H1 (cell line): Measurements from ENCODE around the gene EIPR1. TPM values are rescaled to one million over a fixed set of nuclear protein-coding genes. Genes with fewer than 3 reads are reported as not detected.

ENCODE experiments used
- CTCF ChIA-PET: fragments of 300-600 bp; sonication (Branson Sonifier 250); formaldehyde crosslinking; loops from one replicate; lab custom pipeline; 2021; ENCODE audit not compliant: partially characterized antibody; lab: Charles Lee
- POLR2A ChIA-PET: fragments of 300-600 bp; sonication (Branson Sonifier 250); formaldehyde crosslinking; loops from one replicate; lab custom pipeline; 2021; ENCODE audit warnings: inconsistent platforms; ENCODE audit not compliant: partially characterized antibody; lab: Charles Lee
- DNase-seq, 2 experiments: peaks; one replicate each; pipeline versions ENCODE4 v3.0.0 to v3.0.0-alpha.2; 2010 to 2022; ENCODE audit warnings: low spot score in 2 of 2, low read depth in 1 of 2, mixed read lengths in 1 of 2
- FAIRE-seq: peaks from 2 replicates; lab custom pipeline; 2011; peaks lifted over from hg19 to GRCh38; lab: Jason Lieb, UNC
- H2AFZ ChIP-seq: 2 replicates; pipeline ENCODE4 v1.8.1; 2012; ENCODE audit warnings: low read length, inconsistent platforms
- H2AK5ac ChIP-seq: 2 replicates; pipeline ENCODE4 v1.6.1; 2013; ENCODE audit warnings: low read depth, low read length
- H2BK120ac ChIP-seq: replicated peaks from 2 replicates; pipeline ENCODE3; 2013; ENCODE audit warnings: low read depth, low read length, inconsistent platforms
- H2BK12ac ChIP-seq: 2 replicates; pipeline ENCODE4 v1.6.1; 2013; ENCODE audit warnings: low read depth, low read length
- H2BK15ac ChIP-seq: 2 replicates; pipeline ENCODE4 v1.6.1; 2013; ENCODE audit warnings: low read length
- H2BK20ac ChIP-seq: 2 replicates; pipeline ENCODE4 v1.6.1; 2013; ENCODE audit warnings: low read length
- H2BK5ac ChIP-seq: 2 replicates; pipeline ENCODE4 v1.6.1; 2013; ENCODE audit warnings: low read depth, low read length
- H3K14ac ChIP-seq: 2 replicates; pipeline ENCODE4 v1.6.1; 2013; ENCODE audit warnings: inconsistent platforms; ENCODE audit not compliant: insufficient read length
- H3K18ac ChIP-seq: 2 replicates; pipeline ENCODE4 v1.6.1; 2013; ENCODE audit warnings: low read length; ENCODE audit errors: extremely low read depth
- H3K23ac ChIP-seq: 2 replicates; pipeline ENCODE4 v1.6.1; 2013; ENCODE audit warnings: inconsistent platforms; ENCODE audit not compliant: insufficient read length
- H3K23me2 ChIP-seq: 2 replicates; pipeline ENCODE4 v1.6.1; 2013; ENCODE audit warnings: low read depth, low read length
- H3K27ac ChIP-seq: 2 replicates; pipeline ENCODE4 v1.6.1; 2011; ENCODE audit warnings: low read depth, low read length, inconsistent platforms
- H3K27me3 ChIP-seq, 4 experiments: replicated peaks in 1 of 4; 1 replicate in 1 of 4; 2 replicates in 3 of 4; pipeline versions ENCODE4 v1.6.1 to v1.8.1; 2011 to 2013; ENCODE audit warnings: low read length in 3 of 4, mild to moderate bottlenecking in 3 of 4, inconsistent platforms in 2 of 4, mixed read lengths in 2 of 4, moderate library complexity in 1 of 4; ENCODE audit not compliant: control insufficient read depth in 3 of 4, insufficient read depth in 3 of 4; ENCODE audit errors: extremely low read depth in 1 of 4
- H3K36me3 ChIP-seq, 4 experiments: 2 replicates each; pipeline versions ENCODE4 v1.6.1 to v1.8.1; 2011 to 2013; ENCODE audit warnings: mild to moderate bottlenecking in 4 of 4, low read length in 3 of 4, moderate library complexity in 2 of 4, control low read depth in 1 of 4, inconsistent platforms in 1 of 4; ENCODE audit not compliant: insufficient read depth in 4 of 4, control insufficient read depth in 2 of 4
- H3K4ac ChIP-seq: replicated peaks from 2 replicates; pipeline ENCODE3; 2013; ENCODE audit warnings: low read length, low read depth, mixed read lengths, inconsistent platforms; ENCODE audit not compliant: insufficient read length
- H3K4me1 ChIP-seq, 4 experiments: replicated peaks in 1 of 4; 1 replicate in 1 of 4; 2 replicates in 3 of 4; pipeline versions ENCODE4 v1.6.1 to v1.8.1; 2011 to 2013; ENCODE audit warnings: low read length in 3 of 4, inconsistent platforms in 2 of 4, mixed read lengths in 1 of 4; ENCODE audit not compliant: insufficient read depth in 4 of 4, control insufficient read depth in 3 of 4
- H3K4me2 ChIP-seq, 2 experiments: 2 replicates each; pipeline versions ENCODE4 v1.6.1 to v1.8.1; 2011 to 2013; ENCODE audit warnings: low read depth in 2 of 2, low read length in 2 of 2, control low read depth in 1 of 2, inconsistent platforms in 1 of 2, mild to moderate bottlenecking in 1 of 2; ENCODE audit not compliant: insufficient read depth in 1 of 2
- H3K4me3 ChIP-seq, 4 experiments: fragments of 200-600, 300-600 bp in 1 of 4; sonication (generic), shearing (Covaris generic), sonication (Bioruptor Twin) in 1 of 4; 2 replicates each; pipeline versions ENCODE4 v1.5.1 to v1.8.1; 2011 to 2016; ENCODE audit warnings: low read length in 4 of 4, low read depth in 3 of 4, control low read depth in 2 of 4, inconsistent platforms in 2 of 4, mild to moderate bottlenecking in 2 of 4, mixed read lengths in 1 of 4, moderate library complexity in 1 of 4; ENCODE audit not compliant: insufficient read depth in 2 of 4; ENCODE audit errors: extremely low read depth in 1 of 4
- H3K56ac ChIP-seq: replicated peaks from 2 replicates; pipeline ENCODE3; 2013; ENCODE audit warnings: low read depth, mild to moderate bottlenecking, mixed read lengths, low read length, inconsistent platforms; ENCODE audit not compliant: insufficient read length
- H3K79me1 ChIP-seq: 2 replicates; pipeline ENCODE4 v1.6.1; 2013; ENCODE audit warnings: low read depth, low read length, control low read depth
- H3K79me2 ChIP-seq, 2 experiments: 2 replicates each; pipeline versions ENCODE4 v1.6.1 to v1.8.1; 2012 to 2013; ENCODE audit warnings: low read length in 2 of 2, mild to moderate bottlenecking in 2 of 2, inconsistent platforms in 1 of 2; ENCODE audit not compliant: insufficient read depth in 2 of 2, control insufficient read depth in 1 of 2
- H3K9ac ChIP-seq, 4 experiments: replicated peaks in 1 of 4; 1 replicate in 1 of 4; 2 replicates in 3 of 4; pipeline versions ENCODE4 v1.6.1 to v1.8.1; 2011 to 2013; ENCODE audit warnings: low read depth in 3 of 4, low read length in 3 of 4, control low read depth in 2 of 4, mild to moderate bottlenecking in 2 of 4, moderate library complexity in 2 of 4, inconsistent platforms in 1 of 4; ENCODE audit errors: extremely low read depth in 1 of 4
- H3K9me3 ChIP-seq, 2 experiments: 2 replicates each; pipeline versions ENCODE4 v1.6.1 to v1.8.1; 2012 to 2013; ENCODE audit warnings: mild to moderate bottlenecking in 2 of 2, moderate library complexity in 2 of 2, control low read depth in 1 of 2, inconsistent platforms in 1 of 2, low read depth in 1 of 2, low read length in 1 of 2, mixed read lengths in 1 of 2; ENCODE audit not compliant: insufficient read depth in 2 of 2
- H4K20me1 ChIP-seq, 2 experiments: replicated peaks in 1 of 2; 2 replicates each; pipeline versions ENCODE3 to v1.8.1; 2011 to 2013; ENCODE audit warnings: inconsistent platforms in 2 of 2, low read length in 2 of 2, mild to moderate bottlenecking in 1 of 2; ENCODE audit not compliant: insufficient read depth in 2 of 2, control insufficient read depth in 1 of 2
- H4K5ac ChIP-seq: 2 replicates; pipeline ENCODE4 v1.6.1; 2013; ENCODE audit warnings: low read length, low read depth, mixed read lengths, inconsistent platforms; ENCODE audit not compliant: insufficient read length
- H4K8ac ChIP-seq: 2 replicates; pipeline ENCODE4 v1.8.0; 2013; ENCODE audit warnings: mild to moderate bottlenecking, moderate library complexity, low read length, inconsistent platforms; ENCODE audit not compliant: insufficient read depth; ENCODE audit errors: extremely low read depth
- H4K91ac ChIP-seq: replicated peaks from 2 replicates; pipeline ENCODE3; 2013; ENCODE audit warnings: low read length, mixed read lengths, inconsistent platforms; ENCODE audit not compliant: insufficient read length
- BCL11A ChIP-seq, 2 experiments: IDR thresholded peaks; one replicate each; pipeline ENCODE4 v1.6.1; 2011; ENCODE audit warnings: low read depth in 2 of 2, low read length in 2 of 2, mild to moderate bottlenecking in 2 of 2
- CBX5 ChIP-seq: fragments of 300-800, 300-1000 bp; sonication (generic); IDR thresholded peaks from 2 replicates; pipeline ENCODE4 v1.7.1; 2016; ENCODE audit warnings: antibody characterized with exemption, low read length, low read depth
- CBX8 ChIP-seq: fragments of 300-800, 300-1000 bp; sonication (generic); IDR thresholded peaks from 2 replicates; pipeline ENCODE4 v1.7.1; 2016; ENCODE audit warnings: low read depth, low read length, borderline replicate concordance
- EP300 ChIP-seq, 2 experiments: IDR thresholded peaks; 1 replicate in 1 of 2; 2 replicates in 1 of 2; pipeline ENCODE4 v1.6.1; 2011 to 2012; ENCODE audit warnings: low read depth in 2 of 2, low read length in 2 of 2, mild to moderate bottlenecking in 2 of 2, borderline replicate concordance in 1 of 2, inconsistent platforms in 1 of 2, moderate library complexity in 1 of 2
- KDM5A ChIP-seq: fragments of 200-600 bp; IDR thresholded peaks from 2 replicates; pipeline ENCODE4 v1.7.1; 2012; ENCODE audit warnings: mild to moderate bottlenecking, low read length, inconsistent platforms, mixed read lengths
- MAX ChIP-seq: IDR thresholded peaks from 2 replicates; pipeline ENCODE4 v1.6.1; 2012; ENCODE audit warnings: inconsistent platforms
- POLR2A ChIP-seq, 2 experiments: IDR thresholded peaks; 1 replicate in 1 of 2; 2 replicates in 1 of 2; pipeline ENCODE4 v1.6.1; 2011; ENCODE audit warnings: low read depth in 2 of 2, low read length in 2 of 2, mild to moderate bottlenecking in 2 of 2; ENCODE audit errors: control extremely low read depth in 1 of 2
- POLR2AphosphoS5 ChIP-seq: IDR thresholded peaks from 2 replicates; pipeline ENCODE4 v1.6.1; 2011; ENCODE audit warnings: low read depth, low read length
- RXRA ChIP-seq: IDR thresholded peaks from 2 replicates; pipeline ENCODE4 v1.6.1; 2011; ENCODE audit warnings: low read depth, mild to moderate bottlenecking, low read length, moderate library complexity; ENCODE audit not compliant: insufficient read depth
- TCF12 ChIP-seq: IDR thresholded peaks from 2 replicates; pipeline ENCODE4 v1.6.1; 2011; ENCODE audit warnings: low read depth, mild to moderate bottlenecking, low read length
- YY1 ChIP-seq: IDR thresholded peaks from 2 replicates; pipeline ENCODE4 v1.6.1; 2011; ENCODE audit warnings: low read depth, mild to moderate bottlenecking, low read length
- ZNF274 ChIP-seq: IDR thresholded peaks from 2 replicates; pipeline ENCODE4 v1.7.0; 2012; ENCODE audit warnings: low read length, borderline replicate concordance; ENCODE audit errors: extremely low read depth
- WGBS, 2 experiments: shearing (Covaris generic) in 1 of 2; methylation state at CpG; one replicate each; pipeline versions ENCODE4 v1.1.6 to v1.1.7; 2013 to 2015; ENCODE audit warnings: low lambda C conversion rate in 2 of 2, mixed read lengths in 2 of 2, inconsistent platforms in 1 of 2, low coverage in 1 of 2, missing lambda C conversion rate in 1 of 2; ENCODE audit not compliant: insufficient replicate concordance in 2 of 2, insufficient coverage in 1 of 2, insufficient read length in 1 of 2; ENCODE audit errors: extremely low coverage in 1 of 2, missing lambda C conversion rate in 1 of 2; 5-methylcytosine and 5-hydroxymethylcytosine counted together
- polyA plus RNA-seq, 7 experiments: library from polyadenylated mRNA; depleted of rRNA in 3 of 7; stranded (reverse) in 5 of 7; unstranded in 2 of 7; fragments of >200 nt in 5 of 7; fragments of 200-250 nt in 2 of 7; gene quantifications; 1 replicate in 5 of 7; 2 replicates in 1 of 7; 4 replicates in 1 of 7; pipeline versions ENCODE4 v1.2.1 to v1.2.3, GENCODE V29; 2011 to 2013; ENCODE audit warnings: missing spikeins in 2 of 7, mixed read lengths in 2 of 7
- total RNA-seq: library from RNA; stranded (reverse); fragmentation: NEBNext Ultra II Directional; extraction: Animal tissue kit (Norgen Biotek cat#: 25700); gene quantifications from 2 replicates; pipeline ENCODE4 v1.2.1, GENCODE V29; 2021
- TF ChIP-seq, protein P1 (sequence below): IDR thresholded peaks from 2 replicates; pipeline ENCODE4 v1.6.1; 2011; ENCODE audit warnings: low read length, improper control_type of control experiment

The EIPR1 gene
- total and polyA plus RNA-seq, 2 of the 8 experiments (the other 6 are each of a cell fraction or from before 2014, with no cell fraction given): 26.3 to 56.4 TPM

DNA sequence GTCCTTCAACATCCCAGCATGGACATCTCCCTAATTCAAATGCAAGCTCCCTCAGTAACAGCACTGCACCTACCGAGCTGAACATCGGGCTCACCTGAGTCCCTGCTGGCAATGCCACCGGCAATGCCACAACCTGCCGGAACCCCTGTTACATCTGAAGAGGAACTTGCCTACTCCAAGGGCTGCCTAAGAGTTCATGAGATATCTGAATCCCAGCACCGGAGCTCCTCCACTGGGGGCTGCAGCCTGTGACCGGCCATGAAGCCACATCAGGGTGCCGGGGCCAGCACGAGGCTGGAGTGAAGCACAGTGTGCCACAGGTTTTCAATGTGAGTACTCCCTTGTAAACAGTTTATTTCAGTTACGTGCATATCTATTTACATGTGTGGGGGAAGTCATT is 152.9 kb downstream of the EIPR1 start:
- no peak overlapping the region for H2AFZ ChIP-seq
- ChIA-PET POLR2A (interaction anchor here (0.8 kb wide), 1 partner anchor 17 kb away, joined by 4 read pairs; no protein-coding TSS in a partner anchor), CTCF (no interaction called here)
- H3K23me2 ChIP-seq: no peaks in the 10 kb centered on the region; the same call in 1 of the 2 replicates
- no peak overlapping the region for H3K4me2 ChIP-seq
- H4K20me1 ChIP-seq: no peaks in the 10 kb centered on the region
- H3K27me3 ChIP-seq: no peaks in the 10 kb centered on the region
- 84% methylated on average over 9 of the region's 9 CpGs; no CpG with 5 or more reads in 1 of the 2 experiments for WGBS, 2 experiments
- H3K56ac ChIP-seq: no peak overlapping the region
- no peak overlapping the region for H3K23ac ChIP-seq
- peaks cover 0 to 9% (median 0%) of the 10 kb centered on the region in 4 experiments; a peak in 2 of 8 replicates for H3K36me3 ChIP-seq
- H3K4me1 ChIP-seq: no peaks in the 10 kb centered on the region
- H2AK5ac ChIP-seq: no peak overlapping the region
- no peak overlapping the region for H3K18ac ChIP-seq
- H4K91ac ChIP-seq: no peak overlapping the region
- peaks cover 24 to 25% of the 10 kb centered on the region in 2 experiments for H3K9me3 ChIP-seq
- H3K79me1 ChIP-seq: no peaks in the 10 kb centered on the region
- no peak overlapping the region for H4K8ac ChIP-seq
- DNase-seq (no peak), FAIRE-seq (no peak)
- H2BK20ac ChIP-seq: no peak overlapping the region
- no peak overlapping the region for H2BK120ac ChIP-seq
- no peak overlapping the region for H3K14ac ChIP-seq
- no peak overlapping the region for H3K9ac ChIP-seq
- no peak overlapping the region for H2BK12ac ChIP-seq
- no peak overlapping the region for H4K5ac ChIP-seq
- H2BK15ac ChIP-seq: no peak overlapping the region
- no peak overlapping the region for H2BK5ac ChIP-seq
- H3K27ac ChIP-seq: no peak overlapping the region
- peaks cover 3 to 7% of the 10 kb centered on the region in 2 experiments; a peak in 2 of 4 replicates for H3K79me2 ChIP-seq
- no peak overlapping the region for H3K4me3 ChIP-seq
- no peak overlapping the region for H3K4ac ChIP-seq
- TF ChIP-seq YY1: no peak
- TF ChIP-seq MAX: no peak
- no peak for TF ChIP-seq EP300 (IDR thresholded peaks at IDR 0.05; ENCODE audit: borderline replicate concordance in 1 of 2, low read depth in 2 of 2, low read length in 2 of 2)
- TF ChIP-seq ZNF274: no peak
- no peak for TF ChIP-seq CBX8
- TF ChIP-seq RXRA: no peak
- TF ChIP-seq, protein P1, sequence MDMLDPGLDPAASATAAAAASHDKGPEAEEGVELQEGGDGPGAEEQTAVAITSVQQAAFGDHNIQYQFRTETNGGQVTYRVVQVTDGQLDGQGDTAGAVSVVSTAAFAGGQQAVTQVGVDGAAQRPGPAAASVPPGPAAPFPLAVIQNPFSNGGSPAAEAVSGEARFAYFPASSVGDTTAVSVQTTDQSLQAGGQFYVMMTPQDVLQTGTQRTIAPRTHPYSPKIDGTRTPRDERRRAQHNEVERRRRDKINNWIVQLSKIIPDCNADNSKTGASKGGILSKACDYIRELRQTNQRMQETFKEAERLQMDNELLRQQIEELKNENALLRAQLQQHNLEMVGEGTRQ: no peak
- TF ChIP-seq POLR2AphosphoS5: no peak
- TF ChIP-seq POLR2A (IDR thresholded peaks at IDR 0.05; ENCODE audit: control extremely low read depth in 1 of 2, low read depth in 2 of 2, low read length in 2 of 2): no peak
- no peak for TF ChIP-seq KDM5A
- no peak for TF ChIP-seq TCF12
- TF ChIP-seq CBX5: no peak
- no peak for TF ChIP-seq BCL11A (IDR thresholded peaks at IDR 0.05; ENCODE audit: low read depth in 2 of 2, low read length in 2 of 2)
